HL-60/S4 treated with retinoic acid at 250 ng/mL for 4 days and 3 days (cell line): Measurements from ENCODE around the gene ZKSCAN1.

ENCODE experiments used
- in situ Hi-C: fragments of 300-500 bp; cut with MboI; formaldehyde crosslinking; loops from 2 replicates; pipeline ENCODE4 v1.7.0; 2022; ENCODE audit warnings: low sequenced_read_pairs

Gene ZKSCAN1

GRCh38 chr7:100034871-100035510, 19.6 kb downstream of the ZKSCAN1 start:
- in situ Hi-C loops: no loop called here

DNA sequence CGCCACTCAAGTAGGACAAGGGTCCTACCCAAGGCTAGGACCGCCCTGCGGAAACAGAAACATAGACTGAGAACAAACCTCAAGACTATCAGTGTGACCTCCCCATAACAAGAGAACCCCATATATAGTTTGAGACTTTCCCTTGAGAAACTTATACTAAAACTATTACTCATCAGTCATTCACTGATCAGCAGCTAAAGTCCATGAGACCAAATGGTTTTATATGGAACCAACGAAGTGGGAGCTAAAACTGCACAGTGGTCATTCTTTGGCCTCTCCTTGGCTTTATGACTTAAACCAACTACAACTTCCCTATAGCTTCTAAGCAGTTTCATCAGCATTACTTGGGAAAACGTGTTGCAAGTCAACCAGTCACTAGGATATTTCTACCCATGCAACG, 20.5 kb downstream of the ZKSCAN1 start:
- in situ Hi-C loops: no loop called here

DNA sequence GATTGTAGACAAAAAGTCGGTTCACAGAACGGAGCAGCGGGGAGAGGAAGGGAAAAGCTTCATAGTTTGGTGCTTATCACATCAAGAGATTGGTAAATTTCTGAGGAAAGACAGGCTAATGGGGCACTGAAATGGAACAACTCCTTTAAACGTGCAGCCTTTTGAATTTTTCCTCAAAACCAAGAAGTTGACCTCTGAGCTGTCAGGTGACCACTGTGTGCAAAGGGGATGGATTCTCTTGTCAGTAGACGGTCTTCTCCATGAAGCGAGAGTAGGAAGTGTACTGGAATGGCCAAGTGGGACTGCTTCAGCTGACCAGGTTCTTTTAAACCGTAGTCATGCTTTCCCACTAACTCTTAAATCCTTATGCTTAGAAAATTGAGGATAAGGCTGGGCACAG, 22.9 kb downstream of the ZKSCAN1 start:
- in situ Hi-C loops: no loop called here

DNA sequence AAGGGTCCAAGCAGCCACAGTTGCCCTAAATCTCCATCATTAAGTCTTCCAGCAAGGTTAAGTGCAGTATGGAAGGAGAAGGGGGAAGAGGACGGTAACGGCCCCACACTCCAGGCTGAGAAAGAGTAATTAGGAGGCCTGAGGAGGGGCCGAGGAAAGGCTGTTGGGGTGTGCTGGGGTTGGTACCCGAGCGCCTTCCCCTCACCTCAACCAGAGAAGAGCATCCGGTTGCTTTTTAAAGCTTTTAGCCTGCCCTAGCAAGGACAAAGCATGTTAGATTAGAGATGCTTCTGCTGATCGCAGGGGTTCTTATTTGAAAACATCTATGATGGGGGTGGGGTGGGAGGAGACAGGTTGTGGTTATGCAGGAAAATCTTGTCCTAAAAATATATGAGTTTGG, 25.2 kb downstream of the ZKSCAN1 start:
- in situ Hi-C loops: no loop called here

DNA sequence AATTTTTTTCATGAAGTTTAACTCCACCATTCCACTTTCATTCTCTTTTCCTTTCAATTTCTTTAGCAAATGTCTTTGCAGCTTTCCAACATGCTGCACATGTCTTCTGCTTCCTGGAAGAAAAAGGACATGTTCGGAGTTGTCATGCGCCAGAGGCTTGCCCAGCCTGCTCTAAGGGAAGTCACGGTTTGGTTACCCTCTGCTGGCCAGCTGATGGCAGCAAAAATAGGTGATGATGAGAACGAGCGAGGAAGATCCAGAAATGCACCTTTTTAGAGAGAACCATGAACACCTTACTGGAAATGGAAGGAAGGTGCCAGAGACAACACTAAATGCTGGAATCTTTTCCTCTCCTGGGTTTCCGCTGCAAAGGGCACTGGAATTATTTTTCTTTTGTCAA, 29.3 kb downstream of the ZKSCAN1 start:
- in situ Hi-C loops: no loop called here

DNA sequence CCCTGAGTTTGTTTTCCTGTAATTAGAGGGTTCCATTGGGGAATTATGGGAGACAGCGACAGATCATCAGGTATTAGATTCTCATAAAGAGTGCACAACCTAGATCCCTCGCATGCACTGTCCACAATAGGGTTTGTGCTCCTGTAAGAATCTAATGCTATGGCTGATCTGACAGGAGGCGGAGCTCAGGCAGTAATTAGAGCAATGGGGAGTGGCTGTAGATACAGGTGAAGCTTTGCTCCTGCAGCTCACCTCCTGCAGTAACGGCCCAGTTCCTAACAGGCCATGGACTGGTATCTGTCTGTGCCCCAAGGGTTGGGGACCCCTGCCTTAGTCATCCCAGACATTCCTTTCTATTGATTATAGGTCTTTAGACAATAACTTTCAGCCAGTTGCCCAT, 33.3 kb downstream of the ZKSCAN1 start:
- in situ Hi-C loops: no loop called here

- in situ Hi-C loops: no loop called here
These were observed 34.3 kb downstream of the ZKSCAN1 start, which contains the start of gene ZSCAN21 for GRCh38 chr7:100049441-100050291. TSS of gene ZSCAN21 (plus strand) at chr7:100049774. CDS start at chr7:100057007, 7,233 bp downstream.

DNA sequence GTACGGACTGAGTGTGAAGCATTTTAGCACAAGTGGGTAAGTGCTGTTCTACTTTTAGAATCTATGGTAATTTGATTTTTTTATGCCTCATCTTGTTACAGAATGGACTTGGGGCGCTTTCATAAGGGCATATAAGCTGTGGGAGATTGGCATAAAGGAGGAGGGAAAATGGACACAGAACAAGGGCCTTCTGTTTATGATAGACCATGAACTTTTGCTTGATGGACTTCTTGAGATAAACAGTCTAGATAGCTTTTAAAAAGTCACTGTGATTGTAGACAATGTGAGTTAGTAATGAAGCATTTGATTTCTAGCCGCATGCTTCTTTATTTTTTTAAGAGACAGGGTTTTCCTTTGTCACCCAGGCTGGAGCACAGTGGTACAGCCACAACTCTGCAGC, 36.2 kb downstream of the ZKSCAN1 start:
- in situ Hi-C loops: no loop called here

DNA sequence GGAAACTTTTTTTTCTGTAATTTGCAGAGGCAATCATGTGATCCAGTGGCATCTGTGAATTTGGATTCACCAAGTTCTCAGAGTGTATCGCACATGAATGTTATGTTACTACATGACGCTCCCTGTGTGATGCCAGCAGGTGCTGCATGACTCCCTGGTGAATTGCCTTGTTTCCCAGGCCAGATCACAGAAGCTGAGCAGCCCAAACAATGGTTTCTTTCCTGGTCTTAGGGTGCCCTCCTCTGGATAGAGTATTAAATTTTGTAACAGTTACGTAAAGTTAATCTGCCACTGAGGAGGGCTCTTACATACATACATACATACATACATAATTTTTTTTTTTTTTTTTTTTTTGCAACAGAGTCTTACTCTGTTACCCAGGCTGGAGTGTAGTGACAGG, 37.8 kb downstream of the ZKSCAN1 start:
- in situ Hi-C loops: no loop called here

- in situ Hi-C loops: no loop called here
These were observed 41.6 kb downstream of the ZKSCAN1 start for GRCh38 chr7:100057006-100057405.

GRCh38 chr7:100059251-100059739, 43.9 kb downstream of the ZKSCAN1 start:
- in situ Hi-C loops: no loop called here

- in situ Hi-C loops: no loop called here
These were observed 46.3 kb downstream of the ZKSCAN1 start for GRCh38 chr7:100061518-100062193.

DNA sequence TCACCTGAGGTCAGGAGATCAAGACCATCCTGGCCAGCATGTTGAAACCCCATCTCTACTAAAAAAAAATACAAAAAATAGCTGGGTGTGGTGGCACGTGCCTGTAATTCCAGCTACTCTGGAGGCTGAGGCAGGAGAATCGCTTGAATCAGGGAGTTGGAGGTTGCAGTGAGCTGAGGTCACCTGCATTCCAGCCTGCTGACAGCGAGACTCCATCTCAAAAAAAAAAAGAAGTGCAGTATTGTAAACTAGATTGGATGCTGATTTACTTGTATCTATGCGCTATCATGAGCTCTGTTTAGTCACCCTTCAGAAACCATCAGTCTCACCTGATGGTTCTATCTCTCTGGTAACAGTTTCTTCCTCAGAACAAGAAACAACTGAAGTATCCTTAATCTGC, 48.0 kb downstream of the ZKSCAN1 start:
- in situ Hi-C loops: no loop called here

DNA sequence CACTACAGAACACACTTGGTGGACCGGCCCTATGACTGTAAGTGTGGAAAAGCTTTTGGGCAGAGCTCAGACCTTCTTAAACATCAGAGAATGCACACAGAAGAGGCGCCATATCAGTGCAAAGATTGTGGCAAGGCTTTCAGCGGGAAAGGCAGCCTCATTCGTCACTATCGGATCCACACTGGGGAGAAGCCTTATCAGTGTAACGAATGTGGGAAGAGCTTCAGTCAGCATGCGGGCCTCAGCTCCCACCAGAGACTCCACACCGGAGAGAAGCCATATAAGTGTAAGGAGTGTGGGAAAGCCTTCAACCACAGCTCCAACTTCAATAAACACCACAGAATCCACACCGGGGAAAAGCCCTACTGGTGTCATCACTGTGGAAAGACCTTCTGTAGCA, 48.8 kb downstream of the ZKSCAN1 start:
- in situ Hi-C loops: no loop called here

- in situ Hi-C loops: no loop called here
These were observed 50.2 kb downstream of the ZKSCAN1 start for GRCh38 chr7:100065452-100066186.

- in situ Hi-C loops: no loop called here
These were observed 51.6 kb downstream of the ZKSCAN1 start for GRCh38 chr7:100066953-100067352.

GRCh38 chr7:100069991-100070390, 54.6 kb downstream of the ZKSCAN1 start:
- in situ Hi-C loops: no loop called here

- in situ Hi-C loops: no loop called here
These were observed 55.8 kb downstream of the ZKSCAN1 start for GRCh38 chr7:100071018-100071723.

- in situ Hi-C loops: no loop called here
These were observed 57.1 kb downstream of the ZKSCAN1 start for GRCh38 chr7:100072462-100072861.

GRCh38 chr7:100074841-100075240, 59.4 kb downstream of the ZKSCAN1 start:
- in situ Hi-C loops: no loop called here
